ENCODE results near the gene TNNT2.

DNA sequence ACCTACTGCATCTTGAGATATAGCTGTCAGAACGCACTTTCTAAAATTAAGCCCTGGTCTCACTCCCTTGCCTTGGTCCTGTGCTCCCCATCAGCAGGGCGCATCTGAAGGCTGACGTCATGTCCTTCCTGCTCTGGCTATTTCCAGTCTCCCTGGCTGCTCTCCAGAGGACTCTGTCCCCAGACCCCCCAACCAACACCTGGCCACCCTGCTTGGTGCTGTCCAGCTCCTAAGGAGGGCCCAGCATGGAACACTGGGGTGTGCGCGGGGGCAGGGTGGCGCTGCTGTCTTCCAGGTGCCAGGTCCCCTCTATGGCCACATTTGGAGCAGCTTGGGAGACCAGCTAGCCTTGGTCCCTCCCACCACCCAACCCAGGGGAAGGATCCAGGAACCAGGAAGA lies 8.3 kb downstream of the TNNT2 start:
- TF ChIP-seq, protein P1, sequence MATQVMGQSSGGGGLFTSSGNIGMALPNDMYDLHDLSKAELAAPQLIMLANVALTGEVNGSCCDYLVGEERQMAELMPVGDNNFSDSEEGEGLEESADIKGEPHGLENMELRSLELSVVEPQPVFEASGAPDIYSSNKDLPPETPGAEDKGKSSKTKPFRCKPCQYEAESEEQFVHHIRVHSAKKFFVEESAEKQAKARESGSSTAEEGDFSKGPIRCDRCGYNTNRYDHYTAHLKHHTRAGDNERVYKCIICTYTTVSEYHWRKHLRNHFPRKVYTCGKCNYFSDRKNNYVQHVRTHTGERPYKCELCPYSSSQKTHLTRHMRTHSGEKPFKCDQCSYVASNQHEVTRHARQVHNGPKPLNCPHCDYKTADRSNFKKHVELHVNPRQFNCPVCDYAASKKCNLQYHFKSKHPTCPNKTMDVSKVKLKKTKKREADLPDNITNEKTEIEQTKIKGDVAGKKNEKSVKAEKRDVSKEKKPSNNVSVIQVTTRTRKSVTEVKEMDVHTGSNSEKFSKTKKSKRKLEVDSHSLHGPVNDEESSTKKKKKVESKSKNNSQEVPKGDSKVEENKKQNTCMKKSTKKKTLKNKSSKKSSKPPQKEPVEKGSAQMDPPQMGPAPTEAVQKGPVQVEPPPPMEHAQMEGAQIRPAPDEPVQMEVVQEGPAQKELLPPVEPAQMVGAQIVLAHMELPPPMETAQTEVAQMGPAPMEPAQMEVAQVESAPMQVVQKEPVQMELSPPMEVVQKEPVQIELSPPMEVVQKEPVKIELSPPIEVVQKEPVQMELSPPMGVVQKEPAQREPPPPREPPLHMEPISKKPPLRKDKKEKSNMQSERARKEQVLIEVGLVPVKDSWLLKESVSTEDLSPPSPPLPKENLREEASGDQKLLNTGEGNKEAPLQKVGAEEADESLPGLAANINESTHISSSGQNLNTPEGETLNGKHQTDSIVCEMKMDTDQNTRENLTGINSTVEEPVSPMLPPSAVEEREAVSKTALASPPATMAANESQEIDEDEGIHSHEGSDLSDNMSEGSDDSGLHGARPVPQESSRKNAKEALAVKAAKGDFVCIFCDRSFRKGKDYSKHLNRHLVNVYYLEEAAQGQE (IDR thresholded peaks at IDR 0.05; ENCODE audit: insufficient read depth in 1 of 2, low read depth in 2 of 2, low read length in 1 of 2): no peak
- TF ChIP-seq CTCF (IDR thresholded peaks at IDR 0.05): no peak
- TF ChIP-seq SIN3A (IDR thresholded peaks at IDR 0.05; ENCODE audit: borderline replicate concordance, insufficient read depth, low read depth, low read length): no peak

Measured in Panc1 (cell line).